ENCODE measurements around the gene MYO10.

DNA sequence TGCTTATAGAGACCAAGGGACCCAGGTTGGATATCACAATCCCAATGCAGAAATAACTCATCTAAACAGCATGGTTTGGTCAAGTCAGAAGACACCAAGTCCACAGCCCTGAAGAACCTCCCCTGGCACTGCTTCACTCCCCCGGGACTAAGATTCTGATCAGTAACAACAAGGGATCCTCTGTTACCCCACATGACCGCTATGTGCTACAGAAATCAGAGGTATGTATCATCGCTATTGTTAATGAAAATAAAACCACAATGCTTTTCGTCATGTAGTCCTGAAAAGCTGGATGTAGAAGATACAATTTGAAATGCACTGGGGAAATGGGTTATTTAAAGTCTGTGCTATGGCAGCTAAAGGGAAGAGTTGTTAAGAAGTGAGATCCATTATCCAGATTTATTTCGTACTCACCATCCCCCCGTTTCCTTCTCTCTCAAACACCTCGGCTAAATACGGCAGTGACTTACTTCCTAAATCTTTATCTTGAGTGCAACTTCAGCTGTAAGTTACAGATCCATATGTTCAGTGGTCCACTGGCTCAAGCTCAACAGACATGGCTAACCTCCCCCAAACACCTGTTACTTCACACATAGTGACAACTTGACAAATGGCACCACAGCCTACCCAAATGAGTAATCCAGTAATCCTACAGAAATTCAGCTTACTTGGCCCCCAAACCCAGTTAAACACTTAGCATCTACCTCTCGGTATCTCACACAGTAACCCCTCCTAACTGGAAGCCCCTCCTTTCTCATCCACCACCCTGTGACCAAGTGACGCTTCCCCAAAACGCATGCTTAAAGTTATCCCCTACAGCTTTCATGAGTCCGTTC lies 129.2 kb downstream of the MYO10 start:
- TF ChIP-seq CTCF (IDR thresholded peaks at IDR 0.05) (no peak), POLR2AphosphoS5 (IDR thresholded peaks at IDR 0.05) (no peak), POLR2A (IDR thresholded peaks at IDR 0.05) (no peak)
